Neural cell (in vitro differentiated cells): ENCODE results near the gene ZBED4.

Source experiments
- CTCF ChIP-seq: fragments of 450-650 bp; IDR thresholded peaks from 2 replicates; pipeline ENCODE4 v1.5.1; 2014; ENCODE audit warnings: antibody characterized with exemption, mild to moderate bottlenecking, moderate library complexity; ENCODE audit not compliant: poor library complexity, severe bottlenecking
- EP300 ChIP-seq: fragments of 450-650 bp; conservative IDR thresholded peaks from 2 replicates; pipeline ENCODE4 v1.6.1; 2014; ENCODE audit warnings: antibody characterized with exemption, mild to moderate bottlenecking, moderate library complexity; ENCODE audit not compliant: poor library complexity, severe bottlenecking
- EZH2 ChIP-seq: fragments of 200-600, 300-800 bp; shearing (Covaris generic), sonication (generic); IDR thresholded peaks from 2 replicates; pipeline ENCODE4 v1.6.1; 2014; ENCODE audit warnings: antibody characterized with exemption, low read length, borderline replicate concordance, mild to moderate bottlenecking; ENCODE audit not compliant: insufficient read depth, poor library complexity, severe bottlenecking
- MXI1 ChIP-seq: fragments of 450-650 bp; conservative IDR thresholded peaks from 2 replicates; pipeline ENCODE4 v1.6.1; 2014; ENCODE audit warnings: antibody characterized with exemption, mild to moderate bottlenecking; ENCODE audit not compliant: poor library complexity, severe bottlenecking
- POLR2AphosphoS5 ChIP-seq: IDR thresholded peaks from 2 replicates; pipeline ENCODE4 v1.6.1; 2012
- RAD21 ChIP-seq: fragments of 450-650 bp; conservative IDR thresholded peaks from 2 replicates; pipeline ENCODE4 v1.6.1; 2014; ENCODE audit warnings: antibody characterized with exemption, mild to moderate bottlenecking, moderate library complexity
- SMC3 ChIP-seq: fragments of 450-650 bp; conservative IDR thresholded peaks from 2 replicates; pipeline ENCODE4 v1.6.1; 2014; ENCODE audit warnings: antibody characterized with exemption, mild to moderate bottlenecking, moderate library complexity; ENCODE audit not compliant: poor library complexity
- TAF1 ChIP-seq: IDR thresholded peaks from 2 replicates; pipeline ENCODE4 v1.6.1; 2012; ENCODE audit warnings: low read depth
- TF ChIP-seq, protein P1 (sequence below): IDR thresholded peaks from 2 replicates; pipeline ENCODE4 v1.6.1; 2012; ENCODE audit warnings: borderline replicate concordance

GRCh38 chr22:49885281-49885680, 31.6 kb downstream of the ZBED4 start:
- TF ChIP-seq RAD21 (no peak), SMC3 (no peak), CTCF (no peak), EZH2 (no peak), POLR2AphosphoS5 (no peak), MXI1 (no peak), EP300 (no peak), TAF1 (no peak)
- TF ChIP-seq, protein P1, sequence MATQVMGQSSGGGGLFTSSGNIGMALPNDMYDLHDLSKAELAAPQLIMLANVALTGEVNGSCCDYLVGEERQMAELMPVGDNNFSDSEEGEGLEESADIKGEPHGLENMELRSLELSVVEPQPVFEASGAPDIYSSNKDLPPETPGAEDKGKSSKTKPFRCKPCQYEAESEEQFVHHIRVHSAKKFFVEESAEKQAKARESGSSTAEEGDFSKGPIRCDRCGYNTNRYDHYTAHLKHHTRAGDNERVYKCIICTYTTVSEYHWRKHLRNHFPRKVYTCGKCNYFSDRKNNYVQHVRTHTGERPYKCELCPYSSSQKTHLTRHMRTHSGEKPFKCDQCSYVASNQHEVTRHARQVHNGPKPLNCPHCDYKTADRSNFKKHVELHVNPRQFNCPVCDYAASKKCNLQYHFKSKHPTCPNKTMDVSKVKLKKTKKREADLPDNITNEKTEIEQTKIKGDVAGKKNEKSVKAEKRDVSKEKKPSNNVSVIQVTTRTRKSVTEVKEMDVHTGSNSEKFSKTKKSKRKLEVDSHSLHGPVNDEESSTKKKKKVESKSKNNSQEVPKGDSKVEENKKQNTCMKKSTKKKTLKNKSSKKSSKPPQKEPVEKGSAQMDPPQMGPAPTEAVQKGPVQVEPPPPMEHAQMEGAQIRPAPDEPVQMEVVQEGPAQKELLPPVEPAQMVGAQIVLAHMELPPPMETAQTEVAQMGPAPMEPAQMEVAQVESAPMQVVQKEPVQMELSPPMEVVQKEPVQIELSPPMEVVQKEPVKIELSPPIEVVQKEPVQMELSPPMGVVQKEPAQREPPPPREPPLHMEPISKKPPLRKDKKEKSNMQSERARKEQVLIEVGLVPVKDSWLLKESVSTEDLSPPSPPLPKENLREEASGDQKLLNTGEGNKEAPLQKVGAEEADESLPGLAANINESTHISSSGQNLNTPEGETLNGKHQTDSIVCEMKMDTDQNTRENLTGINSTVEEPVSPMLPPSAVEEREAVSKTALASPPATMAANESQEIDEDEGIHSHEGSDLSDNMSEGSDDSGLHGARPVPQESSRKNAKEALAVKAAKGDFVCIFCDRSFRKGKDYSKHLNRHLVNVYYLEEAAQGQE: no peak
